HG02981 (cell line): ENCODE data around the gene GOLGA8K.
"Not testable (repeated sequence)": the region's sequence is repeated elsewhere in the genome, so short reads cannot be mapped to it uniquely, and the experiment has no call there.

Experiments used
- ATAC-seq: cut with Tn5 transposase; IDR thresholded peaks from one replicate; pipeline ENCODE4 v1.9.1; 2021; ENCODE audit warnings: mild to moderate bottlenecking, moderate library complexity; ENCODE audit not compliant: unreplicated experiment

GOLGA8K gene

DNA sequence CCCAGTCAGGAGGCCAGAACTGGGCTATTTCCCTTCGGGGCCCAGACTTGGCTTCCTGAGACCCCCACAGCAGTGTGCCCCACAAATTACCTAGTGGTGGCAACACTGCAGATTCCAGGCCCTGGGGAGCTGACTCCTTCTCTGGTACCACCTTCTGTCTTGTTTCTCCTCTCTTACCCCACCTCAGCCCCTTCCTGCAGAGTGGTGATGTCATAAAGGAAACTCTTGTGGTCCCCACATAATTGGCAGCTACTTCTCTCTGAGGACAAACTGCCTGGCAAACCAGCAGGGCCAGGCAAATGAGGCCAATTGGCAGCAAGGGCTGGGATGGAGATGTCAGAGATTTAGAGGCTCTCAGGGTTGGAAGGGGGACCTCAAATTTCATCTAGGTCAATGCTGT is 44.6 kb downstream of the GOLGA8K start:
- ATAC-seq: not testable (repeated sequence)

DNA sequence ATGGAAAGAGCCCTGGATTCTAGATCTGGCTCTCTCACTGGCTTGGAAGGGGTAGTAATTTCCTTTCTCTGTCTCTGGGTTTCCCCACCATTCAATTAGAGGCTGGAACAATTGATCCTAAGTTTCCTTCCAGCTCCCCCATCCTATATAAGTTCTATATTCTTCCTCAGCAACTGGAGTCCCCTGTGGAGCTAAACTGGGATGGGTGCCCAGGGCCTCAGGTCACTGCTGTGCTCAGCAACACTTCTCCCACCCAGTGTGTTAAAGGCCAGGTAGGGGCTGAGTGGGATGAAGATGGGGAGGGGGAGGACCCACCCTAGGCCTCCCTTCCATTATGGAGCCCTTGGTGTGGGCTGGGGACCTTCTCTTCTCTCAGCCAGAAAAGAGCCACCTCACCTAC is 46.2 kb downstream of the GOLGA8K start:
- ATAC-seq: not testable (repeated sequence)

DNA sequence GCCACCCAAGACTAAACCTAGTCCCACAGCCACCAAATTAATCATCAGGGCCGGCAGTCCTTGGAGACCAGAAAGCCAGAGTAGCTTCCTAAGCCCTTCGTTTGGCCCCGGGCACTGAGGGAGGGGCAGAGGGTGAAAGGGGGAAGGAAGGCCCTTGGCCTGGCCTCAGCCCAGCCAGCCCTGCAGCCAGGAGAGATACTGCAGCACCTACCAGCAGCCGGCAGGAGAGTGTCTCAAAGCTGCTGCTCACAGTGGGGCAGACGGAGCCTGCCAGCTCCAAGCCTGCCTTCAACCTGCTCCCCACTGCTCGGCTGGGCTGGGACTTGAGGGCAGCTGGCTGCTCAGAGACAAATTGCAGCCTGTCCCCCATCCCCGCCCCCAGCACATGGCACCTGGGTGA is 50.3 kb downstream of the GOLGA8K start:
- ATAC-seq: not testable (repeated sequence)

DNA sequence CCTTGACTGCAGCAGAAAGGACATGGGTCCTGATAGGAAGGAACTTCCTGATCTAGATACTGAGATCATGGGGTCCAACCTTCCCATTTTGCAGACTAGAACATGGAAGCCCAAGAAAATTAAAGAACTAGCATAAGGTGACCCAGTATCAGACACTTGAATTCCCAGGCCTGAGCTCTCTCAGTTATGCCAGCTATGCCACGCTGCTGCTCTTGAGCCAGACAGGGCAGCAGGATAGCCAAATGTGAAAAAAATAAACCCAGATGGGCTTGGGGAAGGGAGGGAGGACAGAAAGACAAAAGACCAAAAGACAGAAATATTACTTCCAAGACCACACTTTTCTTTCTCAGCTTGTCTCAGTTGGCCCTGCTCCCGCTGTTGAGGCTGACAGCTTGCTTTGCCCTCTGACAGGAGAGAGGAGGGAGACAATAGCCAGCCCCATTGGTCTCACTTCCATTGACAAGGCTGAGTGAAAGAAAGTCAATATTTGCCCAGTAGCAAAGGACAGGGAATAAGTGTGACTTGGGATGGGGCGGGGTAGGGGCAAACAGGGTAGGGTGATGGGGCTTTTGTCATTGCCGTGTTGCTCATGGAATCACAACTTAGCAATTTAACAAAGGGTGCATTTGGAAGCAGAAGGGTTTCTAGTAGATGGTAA is 52.4 kb downstream of the GOLGA8K start:
- ATAC-seq: not testable (repeated sequence)

DNA sequence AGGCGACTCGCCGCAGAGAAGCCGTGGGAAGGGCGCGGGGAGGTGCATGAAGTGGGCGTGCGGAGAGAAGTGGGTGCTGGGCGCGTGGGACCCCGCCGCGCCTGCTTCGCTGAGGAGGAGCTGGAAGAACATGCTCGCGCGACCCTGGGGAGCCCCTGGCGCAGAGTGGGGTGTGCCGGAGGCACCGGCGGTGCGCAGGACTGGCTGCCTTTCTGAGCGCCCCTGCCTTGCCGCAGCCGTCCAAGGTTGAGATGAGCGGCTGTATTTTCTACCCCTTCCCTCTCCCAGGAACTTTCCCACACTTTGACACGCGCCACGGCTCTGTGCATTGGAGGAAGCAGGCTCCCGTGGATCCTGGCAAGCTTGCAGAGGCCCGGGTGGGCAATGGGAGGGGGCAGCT is 56.1 kb downstream of the GOLGA8K start:
- ATAC-seq: not testable (repeated sequence)

DNA sequence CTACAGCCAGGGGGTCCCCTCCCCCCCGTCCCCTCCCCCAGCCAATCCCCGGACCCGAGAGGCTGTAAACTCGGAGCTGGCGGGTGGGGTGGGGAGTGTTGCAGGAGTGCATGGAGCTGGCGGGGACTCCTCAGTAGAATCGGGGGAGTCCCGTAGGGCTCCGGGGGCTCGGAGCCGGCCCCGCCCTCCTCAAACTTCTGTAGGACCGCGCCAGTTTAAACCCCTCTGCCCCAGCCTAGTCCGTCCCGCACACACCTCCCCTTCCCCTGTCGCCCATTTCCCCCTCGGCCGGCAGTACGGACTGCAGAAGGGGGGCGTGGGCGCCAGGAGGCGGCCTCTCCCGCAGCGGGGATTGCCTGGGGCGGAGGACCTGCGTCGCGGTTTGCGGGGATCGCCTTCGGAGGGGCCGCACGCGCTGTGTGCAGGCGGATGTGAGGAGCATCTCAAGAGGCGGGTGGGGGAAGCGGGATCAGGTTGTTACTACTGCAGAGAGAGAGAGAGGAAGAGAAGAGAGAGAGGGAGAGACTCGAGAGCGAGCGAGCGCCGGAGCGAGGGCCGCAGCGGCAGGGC is 57.0 kb downstream of the GOLGA8K start:
- not testable (repeated sequence) for ATAC-seq

DNA sequence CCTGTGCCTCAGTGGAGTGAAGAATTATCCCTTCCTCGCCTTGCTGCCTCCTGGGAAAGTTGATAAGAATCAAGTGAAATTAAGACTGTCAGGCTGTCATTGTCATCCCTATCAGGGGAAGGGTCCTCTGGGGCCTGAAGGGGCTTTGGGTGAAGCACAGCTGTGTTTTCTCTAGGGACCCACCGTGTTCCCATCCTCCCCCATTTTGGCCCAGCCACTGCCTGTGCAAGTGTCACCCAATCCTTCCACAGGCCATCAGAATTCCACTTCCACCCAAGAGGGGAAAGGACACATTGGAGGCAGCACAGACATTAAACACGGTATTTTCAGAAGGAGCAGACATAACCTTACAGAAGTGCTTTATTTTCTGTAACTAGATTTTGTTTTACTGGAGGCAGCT is 59.2 kb downstream of the GOLGA8K start:
- ATAC-seq: not testable (repeated sequence)
